ENCODE measurements around the gene AHCYL2. TPM values are rescaled to one million over a fixed set of nuclear protein-coding genes. Genes with fewer than 3 reads are reported as not detected.
"Not testable (repeated sequence)": the region's sequence is repeated elsewhere in the genome, so short reads cannot be mapped to it uniquely, and the experiment has no call there.

Gene AHCYL2
- total and polyA plus RNA-seq, 7 experiments from 2014 or later = 8.6 to 22.2 (median 20.1) TPM

DNA sequence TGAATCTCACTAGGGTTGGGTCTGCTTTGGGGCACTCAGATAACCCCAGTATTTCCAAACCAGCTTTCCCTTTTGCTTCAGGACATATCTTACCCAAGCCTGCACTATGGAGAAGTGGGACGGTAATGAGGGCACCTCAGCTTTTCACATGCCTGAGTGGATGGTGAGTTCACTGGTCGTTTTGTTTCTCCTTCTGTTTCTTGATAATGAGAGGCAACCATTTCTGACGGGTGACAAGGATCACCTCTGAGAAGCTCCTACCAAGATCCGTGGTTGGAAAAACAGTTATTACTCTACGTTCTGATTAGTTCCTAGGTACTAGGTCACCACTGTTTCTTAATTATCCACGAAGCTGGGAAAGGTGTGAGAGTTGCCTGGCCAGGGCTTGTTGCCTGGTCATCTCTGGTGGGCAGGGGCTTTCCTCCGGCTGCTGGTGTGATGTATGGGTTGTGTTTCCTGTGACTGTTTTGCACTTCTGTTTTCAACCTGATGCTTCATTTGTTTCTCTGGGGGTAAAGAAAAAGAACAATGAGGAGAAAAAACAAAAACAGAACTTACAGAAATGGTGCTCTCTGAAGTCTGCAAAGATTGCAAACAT lies 143.7 kb downstream of the AHCYL2 start:
- Histone ChIP-seq H3K36me3 (ENCODE audit: control insufficient read depth in 2 of 3, insufficient read depth in 3 of 3, low read length in 3 of 3) (no peaks in the 10 kb centered on the region), H3K27ac (ENCODE audit: low read depth, low read length) (no peak overlapping the region), H3K27me3 (ENCODE audit: control insufficient read depth in 2 of 2, insufficient read depth in 2 of 2, low read length in 2 of 2) (no peaks in the 10 kb centered on the region), H3K4me1 (ENCODE audit: control insufficient read depth in 2 of 2, insufficient read depth in 2 of 2, low read length in 2 of 2) (peaks cover 8% of the 10 kb centered on the region in 2 donors), H3K4me3 (ENCODE audit: low read length) (no peak overlapping the region), H3K9me3 (ENCODE audit: control insufficient read depth in 2 of 3, low read length in 3 of 3) (no peaks in the 10 kb centered on the region)
- Mint-ChIP-seq H3K4me3 (peak overlapping the region in 4 of 10 donors; percentile 28 to 88 (median 45)), H3K36me3 (peaks cover 0 to 6% (median 0%) of the 10 kb centered on the region in 5 donors), H3K4me1 (peaks cover 10 to 49% (median 16%) of the 10 kb centered on the region in 7 donors), H3K9me3 (no peaks in the 10 kb centered on the region), H3K27ac (peak overlapping the region in 3 of 9 donors; percentile 26 to 91 (median 41)), H3K27me3 (no peaks in the 10 kb centered on the region)
- intact Hi-C loops (cut with micrococcal nuclease) = loop anchor here (1.0 to 5.0 kb wide), 5 partner anchors 8 to 584 kb away; partner anchors contain the start of genes STRIP2 (in 1 of the 2) and UBE2H (in 1 of the 2)
- peak; percentile 33 for ATAC-seq
- ChIA-PET CTCF (interaction anchor here (0.9 to 5.2 kb wide), 14 partner anchors 8 to 642 kb away, joined by 3 to 67 read pairs (median 6); no protein-coding TSS in a partner anchor), POLR2A (interaction anchor here (1.1 kb wide), 1 partner anchor 29 kb away, joined by 3 read pairs; no protein-coding TSS in a partner anchor)
- peak in 1 of 9 donors; percentile 39 for DNase-seq

DNA sequence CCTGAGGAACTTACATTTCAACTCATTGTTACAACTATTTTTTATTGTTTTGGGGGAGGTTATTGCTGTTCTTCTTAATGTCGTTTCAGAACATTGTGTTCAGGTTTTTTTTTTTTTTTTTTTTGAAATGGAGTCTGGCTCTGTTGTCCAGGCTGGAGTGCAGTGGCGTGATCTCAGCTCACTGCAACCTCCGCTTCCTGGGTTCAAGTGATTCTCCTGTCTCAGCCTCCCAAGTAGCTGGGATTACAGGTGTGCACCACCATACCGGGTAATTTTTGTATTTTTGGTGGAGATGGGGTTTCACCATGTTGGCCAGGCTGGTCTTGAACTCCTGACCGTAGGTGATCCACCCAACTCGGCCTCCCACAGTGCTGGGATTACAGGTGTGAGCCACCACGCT lies 144.6 kb downstream of the AHCYL2 start:
- ATAC-seq; H3K9me3 ChIP-seq (ENCODE audit: control insufficient read depth in 2 of 3, low read length in 3 of 3); H3K36me3 Mint-ChIP-seq; H3K27me3 Mint-ChIP-seq; H3K4me1 ChIP-seq (ENCODE audit: control insufficient read depth in 2 of 2, insufficient read depth in 2 of 2, low read length in 2 of 2); H3K4me3 Mint-ChIP-seq; H3K27ac Mint-ChIP-seq; H3K27me3 ChIP-seq (ENCODE audit: control insufficient read depth in 2 of 2, insufficient read depth in 2 of 2, low read length in 2 of 2); H3K36me3 ChIP-seq (ENCODE audit: control insufficient read depth in 2 of 3, insufficient read depth in 3 of 3, low read length in 3 of 3); DNase-seq; H3K27ac ChIP-seq (ENCODE audit: low read depth, low read length); H3K4me3 ChIP-seq (ENCODE audit: low read length); POLR2A ChIA-PET; H3K9me3 Mint-ChIP-seq: not testable (repeated sequence)
- peaks cover 10 to 52% (median 16%) of the 10 kb centered on the region in 7 donors for H3K4me1 Mint-ChIP-seq
- intact Hi-C loops (cut with micrococcal nuclease) = loop anchor here (2.0 to 5.0 kb wide), 4 partner anchors 33 to 583 kb away; partner anchors contain the start of genes STRIP2 (in 1 of the 2) and UBE2H (in 1 of the 2)
- CTCF ChIA-PET = interaction anchor here (0.7 to 5.2 kb wide), 6 partner anchors 9 to 273 kb away, joined by 3 to 67 read pairs (median 4); no protein-coding TSS in a partner anchor

DNA sequence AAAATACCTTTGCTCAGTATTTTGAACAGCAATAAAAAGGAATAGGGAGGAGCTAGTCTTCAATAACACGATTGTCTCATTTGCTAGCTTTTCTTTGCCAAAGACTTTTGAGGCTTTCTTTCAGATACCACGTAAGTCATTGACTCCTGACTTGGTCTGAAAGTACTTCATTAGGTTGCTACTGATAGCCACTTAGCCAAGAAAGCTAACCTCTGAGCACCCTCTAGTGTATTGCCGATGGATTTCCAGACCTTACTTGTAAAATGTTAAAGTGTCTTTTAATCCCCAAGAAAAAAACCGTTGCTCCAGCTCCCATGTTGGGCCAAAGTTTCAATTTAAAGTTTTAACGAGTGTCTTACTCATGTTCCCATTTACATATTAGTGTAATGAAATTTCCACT lies 146.0 kb downstream of the AHCYL2 start:
- ATAC-seq = no peak
- ChIA-PET POLR2A (no interaction called here), CTCF (interaction anchor here (0.7 to 5.2 kb wide), 5 partner anchors 7 to 460 kb away, joined by 3 to 67 read pairs (median 3); no protein-coding TSS in a partner anchor)
- H3K9me3 Mint-ChIP-seq = no peaks in the 10 kb centered on the region
- peaks cover 10 to 59% (median 15%) of the 10 kb centered on the region in 7 donors for H3K4me1 Mint-ChIP-seq
- Histone ChIP-seq H3K27me3 (ENCODE audit: control insufficient read depth in 2 of 2, insufficient read depth in 2 of 2, low read length in 2 of 2) (no peaks in the 10 kb centered on the region), H3K9me3 (ENCODE audit: control insufficient read depth in 2 of 3, low read length in 3 of 3) (no peaks in the 10 kb centered on the region), H3K27ac (ENCODE audit: low read depth, low read length) (no peak overlapping the region), H3K4me3 (ENCODE audit: low read length) (no peak overlapping the region), H3K4me1 (ENCODE audit: control insufficient read depth in 2 of 2, insufficient read depth in 2 of 2, low read length in 2 of 2) (peaks cover 8% of the 10 kb centered on the region in 2 donors), H3K36me3 (ENCODE audit: control insufficient read depth in 2 of 3, insufficient read depth in 3 of 3, low read length in 3 of 3) (no peaks in the 10 kb centered on the region)
- H3K36me3 Mint-ChIP-seq = peaks cover 0 to 6% (median 0%) of the 10 kb centered on the region in 5 donors
- intact Hi-C loops (cut with micrococcal nuclease) = loop anchor here in 1 of 2 donors (10.0 kb wide), 1 partner anchor 146 kb away; the partner anchor contains the start of gene AHCYL2
- H3K4me3 Mint-ChIP-seq = no peak overlapping the region
- no peaks in the 10 kb centered on the region for H3K27me3 Mint-ChIP-seq
- DNase-seq = no peak
- H3K27ac Mint-ChIP-seq = no peak overlapping the region

DNA sequence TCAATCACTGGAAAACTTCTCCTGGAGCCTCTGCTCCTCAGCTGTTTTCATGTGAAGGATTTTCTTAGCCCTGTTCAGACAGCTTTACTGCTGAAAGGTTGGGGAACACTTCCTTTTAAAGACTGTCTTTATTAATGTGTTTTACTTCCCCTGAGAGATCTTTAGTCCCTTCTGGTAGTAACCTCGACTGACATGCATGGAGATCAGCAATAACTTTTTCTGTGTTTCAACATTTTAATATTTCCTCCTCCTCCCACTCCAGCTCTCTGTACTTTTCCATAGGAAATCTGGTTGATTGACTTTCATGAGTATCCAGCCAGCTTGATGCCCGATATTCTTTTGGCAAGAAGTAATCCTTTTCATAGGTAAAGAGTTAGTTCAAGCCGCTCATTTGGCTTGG lies 146.7 kb downstream of the AHCYL2 start:
- Mint-ChIP-seq H3K36me3 (peaks cover 0 to 6% (median 0%) of the 10 kb centered on the region in 5 donors), H3K4me3 (no peak overlapping the region), H3K27me3 (no peaks in the 10 kb centered on the region), H3K27ac (peak overlapping the region in 1 of 9 donors; percentile 26), H3K9me3 (no peaks in the 10 kb centered on the region), H3K4me1 (peaks cover 10 to 58% (median 15%) of the 10 kb centered on the region in 7 donors)
- Histone ChIP-seq H3K9me3 (ENCODE audit: control insufficient read depth in 2 of 3, low read length in 3 of 3) (no peaks in the 10 kb centered on the region), H3K27me3 (ENCODE audit: control insufficient read depth in 2 of 2, insufficient read depth in 2 of 2, low read length in 2 of 2) (no peaks in the 10 kb centered on the region), H3K4me1 (ENCODE audit: control insufficient read depth in 2 of 2, insufficient read depth in 2 of 2, low read length in 2 of 2) (peaks cover 8% of the 10 kb centered on the region in 2 donors), H3K27ac (ENCODE audit: low read depth, low read length) (no peak overlapping the region), H3K36me3 (ENCODE audit: control insufficient read depth in 2 of 3, insufficient read depth in 3 of 3, low read length in 3 of 3) (no peaks in the 10 kb centered on the region), H3K4me3 (ENCODE audit: low read length) (no peak overlapping the region)
- intact Hi-C loops (cut with micrococcal nuclease) = loop anchor here in 1 of 2 donors (10.0 kb wide), 1 partner anchor 147 kb away; the partner anchor contains the start of gene AHCYL2
- ChIA-PET CTCF (no interaction called here), POLR2A (no interaction called here)
- ATAC-seq (no peak), DNase-seq (no peak)

DNA sequence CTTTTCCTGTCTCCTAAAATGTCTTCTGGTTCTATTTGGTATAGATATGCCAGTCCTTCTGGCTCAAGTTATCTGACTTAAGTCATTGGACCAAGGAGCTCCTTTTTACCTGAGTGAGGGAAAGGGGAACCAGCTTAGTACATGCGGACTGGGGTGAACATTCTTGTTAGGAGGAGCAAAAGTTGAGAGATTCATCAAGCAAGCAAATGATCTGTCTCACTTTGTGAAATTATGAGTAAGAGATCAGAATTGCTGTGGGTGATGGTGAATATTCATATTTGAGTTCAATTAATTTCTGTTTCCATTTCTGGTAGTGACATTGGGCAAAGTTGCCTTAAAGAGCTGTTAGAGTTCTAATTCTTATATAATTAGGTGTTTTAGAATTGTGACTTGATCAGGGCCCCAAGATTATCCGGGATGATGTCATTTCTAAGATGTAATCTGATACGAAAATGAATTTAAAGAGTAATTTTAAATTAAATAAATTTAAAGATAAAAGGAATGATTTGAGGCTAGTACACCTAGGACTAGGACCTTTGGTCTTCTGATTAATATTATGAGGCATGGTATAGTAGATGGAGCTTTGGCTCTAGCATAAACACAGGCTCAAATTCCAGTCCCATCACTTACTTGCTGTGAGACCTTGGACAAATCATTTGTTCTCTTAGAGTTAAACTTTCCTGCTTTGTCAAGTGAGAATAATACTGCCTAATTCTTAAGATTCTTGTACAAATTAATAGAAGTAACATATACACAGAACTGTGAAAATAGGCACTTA lies 149.0 kb downstream of the AHCYL2 start:
- H3K4me3 ChIP-seq (ENCODE audit: low read length) = no peak overlapping the region
- H3K36me3 ChIP-seq (ENCODE audit: control insufficient read depth in 2 of 3, insufficient read depth in 3 of 3, low read length in 3 of 3) = no peaks in the 10 kb centered on the region
- peaks cover 0 to 6% (median 0%) of the 10 kb centered on the region in 5 donors for H3K36me3 Mint-ChIP-seq
- ChIA-PET POLR2A (no interaction called here), CTCF (interaction anchor here (0.6 to 0.8 kb wide), 4 partner anchors 11 to 103 kb away, joined by 3 to 4 read pairs (median 3); no protein-coding TSS in a partner anchor)
- H3K27me3 ChIP-seq (ENCODE audit: control insufficient read depth in 2 of 2, insufficient read depth in 2 of 2, low read length in 2 of 2) = no peaks in the 10 kb centered on the region
- ATAC-seq (no peak), DNase-seq (no peak)
- no peaks in the 10 kb centered on the region for H3K9me3 ChIP-seq (ENCODE audit: control insufficient read depth in 2 of 3, low read length in 3 of 3)
- no peaks in the 10 kb centered on the region for H3K9me3 Mint-ChIP-seq
- peaks cover 0 to 3% of the 10 kb centered on the region in 2 donors for H3K4me1 ChIP-seq (ENCODE audit: control insufficient read depth in 2 of 2, insufficient read depth in 2 of 2, low read length in 2 of 2)
- H3K27ac Mint-ChIP-seq = no peak overlapping the region
- no peak overlapping the region for H3K27ac ChIP-seq (ENCODE audit: low read depth, low read length)
- intact Hi-C loops (cut with micrococcal nuclease) = loop anchor here in 1 of 2 donors (10.0 kb wide), 1 partner anchor 149 kb away; the partner anchor contains the start of gene AHCYL2
- no peak overlapping the region for H3K4me3 Mint-ChIP-seq
- no peaks in the 10 kb centered on the region for H3K27me3 Mint-ChIP-seq
- H3K4me1 Mint-ChIP-seq = peaks cover 0 to 53% (median 1%) of the 10 kb centered on the region in 7 donors

DNA sequence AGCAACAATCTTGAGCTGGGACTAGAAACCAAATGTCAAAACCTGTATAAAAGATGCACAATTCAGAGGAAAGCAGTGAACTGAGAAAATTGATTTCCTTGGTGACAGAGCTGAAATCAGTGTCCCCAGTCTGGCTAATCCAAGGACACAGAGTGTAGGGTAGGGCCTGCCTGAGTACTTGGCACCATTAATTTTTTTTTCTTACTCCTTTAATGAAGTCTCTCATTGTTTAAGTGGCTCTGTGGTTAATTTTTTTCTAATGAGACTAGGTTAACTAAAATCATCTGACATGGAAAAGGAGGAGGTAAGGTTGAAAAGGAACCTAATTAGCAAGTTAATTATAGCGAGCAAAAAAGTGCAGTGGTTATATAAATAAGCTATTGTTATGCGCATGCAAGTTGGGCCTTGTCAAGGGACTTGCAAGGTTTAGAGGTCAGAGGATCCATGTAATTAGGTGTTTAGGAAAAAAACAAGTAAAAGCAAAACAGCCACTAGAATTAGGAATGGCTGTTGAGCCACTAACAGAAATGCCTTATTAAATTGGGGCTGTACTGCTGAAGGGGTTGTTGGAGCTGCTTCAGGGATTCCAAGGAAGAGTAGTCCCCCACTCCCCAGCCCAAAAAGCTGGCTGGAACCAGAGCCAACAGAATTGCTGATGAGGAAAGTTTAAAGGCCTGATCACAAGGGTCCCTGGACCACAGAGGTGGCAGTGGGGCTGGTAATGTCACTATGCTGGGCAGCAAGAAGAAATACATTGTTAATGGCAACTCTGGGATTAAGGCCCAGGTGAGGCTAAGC lies 150.5 kb downstream of the AHCYL2 start:
- intact Hi-C loops (cut with micrococcal nuclease) = loop anchor here in 1 of 2 donors (10.0 kb wide), 1 partner anchor 151 kb away; the partner anchor contains the start of gene AHCYL2
- CTCF ChIA-PET = interaction anchor here (2.9 to 3.2 kb wide), 2 partner anchors 8 to 156 kb away, joined by 11 to 26 read pairs; no protein-coding TSS in a partner anchor
- POLR2A ChIA-PET = no interaction called here
- Histone ChIP-seq H3K36me3 (ENCODE audit: control insufficient read depth in 2 of 3, insufficient read depth in 3 of 3, low read length in 3 of 3) (no peaks in the 10 kb centered on the region), H3K9me3 (ENCODE audit: control insufficient read depth in 2 of 3, low read length in 3 of 3) (no peaks in the 10 kb centered on the region), H3K4me3 (ENCODE audit: low read length) (no peak overlapping the region), H3K4me1 (ENCODE audit: control insufficient read depth in 2 of 2, insufficient read depth in 2 of 2, low read length in 2 of 2) (peaks cover 0 to 3% of the 10 kb centered on the region in 2 donors), H3K27me3 (ENCODE audit: control insufficient read depth in 2 of 2, insufficient read depth in 2 of 2, low read length in 2 of 2) (no peaks in the 10 kb centered on the region), H3K27ac (ENCODE audit: low read depth, low read length) (no peak overlapping the region)
- Mint-ChIP-seq H3K36me3 (peaks cover 0 to 12% (median 3%) of the 10 kb centered on the region in 5 donors), H3K9me3 (no peaks in the 10 kb centered on the region), H3K4me3 (no peak overlapping the region), H3K4me1 (peaks cover 0 to 46% (median 0%) of the 10 kb centered on the region in 7 donors), H3K27me3 (no peaks in the 10 kb centered on the region), H3K27ac (peak overlapping the region in 2 of 9 donors; percentile 13 to 30)
- ATAC-seq (no peak), DNase-seq (no peak)

All from naive thymus-derived CD4-positive, alpha-beta T cell (primary cell).